ENCODE results near the gene PLEKHB2. TPM values are rescaled to one million over a fixed set of nuclear protein-coding genes. Genes with fewer than 3 reads are reported as not detected.

PLEKHB2 gene
- total and polyA plus RNA-seq, 12 donors = 16.1 to 214 (median 96.0) TPM

DNA sequence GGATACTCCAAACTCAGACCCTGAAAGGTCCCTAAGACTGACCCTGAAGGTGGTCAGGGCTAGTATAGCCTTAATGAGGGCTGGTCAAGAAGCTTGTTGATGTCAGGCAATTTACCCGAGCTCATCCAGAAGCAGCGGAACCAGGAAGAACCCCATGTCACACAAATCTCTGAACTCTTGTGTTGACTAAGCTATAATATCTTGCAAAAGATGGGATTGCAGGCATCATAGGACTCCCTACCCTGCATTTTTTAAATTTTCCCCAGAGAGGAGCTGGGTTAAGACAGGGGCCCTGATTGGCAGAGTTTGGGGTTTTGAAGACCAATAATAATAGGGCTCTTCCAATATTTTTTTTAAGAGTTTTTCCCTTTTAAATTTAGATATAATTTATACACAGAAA is 2.0 kb upstream of the PLEKHB2 start:
- WGBS, 4 donors = 79 to 94% (median 83%) methylated on average over 2 of the region's 2 CpGs

DNA sequence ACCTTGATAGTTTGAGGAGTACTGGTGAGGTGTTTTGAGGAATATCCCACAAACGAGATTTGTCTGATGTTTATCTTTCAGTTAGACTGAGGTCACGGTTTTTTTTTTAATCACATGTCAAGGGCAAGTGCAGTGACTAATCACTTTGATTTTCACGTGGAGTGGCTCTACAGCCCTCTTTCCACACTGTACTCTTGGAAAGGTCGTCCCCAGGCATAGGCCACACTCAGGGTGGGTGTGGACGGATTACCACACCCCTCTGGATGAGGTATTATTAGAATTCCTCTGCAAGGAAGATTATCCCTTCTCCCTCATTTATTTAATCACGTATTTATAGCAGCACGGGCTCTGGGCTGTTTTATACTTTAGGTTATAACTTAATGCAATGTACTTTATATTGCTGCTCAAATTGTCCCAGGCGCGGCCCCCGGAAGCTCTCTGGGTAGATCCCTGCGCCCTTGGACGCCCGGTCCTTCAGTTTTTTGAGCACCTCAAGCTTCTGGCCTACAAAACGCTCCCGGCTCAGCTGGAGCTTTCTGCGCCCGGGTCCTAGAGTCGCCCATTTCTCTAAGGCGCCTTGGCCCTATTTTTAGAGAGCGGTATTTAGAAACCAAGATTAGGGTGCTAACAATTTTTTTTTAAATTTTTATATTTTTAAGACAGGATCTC is 515 bp upstream of the PLEKHB2 start:
- Histone ChIP-seq H3K27ac (peak overlapping the region; percentile 94 to 99 (median 97)), H3K4me1 (replicated peaks in 1 of 2) (peaks cover 20 to 35% of the 10 kb centered on the region in 2 donors), H3K36me3 (replicated peaks in 1 of 2) (no peaks in the 10 kb centered on the region), H3K27me3 (no peaks in the 10 kb centered on the region), H3K4me3 (peak overlapping the region in 2 of 4 donors; percentile 79 to 99), H3K9me3 (replicated peaks in 1 of 3) (no peaks in the 10 kb centered on the region)
- peak; percentile 62 to 91 (median 84) for DNase-seq
- WGBS, 4 donors = 0 to 3% (median 1%) methylated on average over 20 of the region's 20 CpGs
- intact Hi-C loops (cut with DNase I) = no loop called here
- TF ChIP-seq POLR2A (IDR thresholded peaks at IDR 0.05) (peak in 1 of 2 donors; percentile 63), CTCF (IDR thresholded peaks at IDR 0.05) (no peak)

More for the DNA sequence above, 2.0 kb upstream of the PLEKHB2 start:
- no peak for TF ChIP-seq POLR2A (IDR thresholded peaks at IDR 0.05)
- TF ChIP-seq CTCF (IDR thresholded peaks at IDR 0.05) = no peak
- Histone ChIP-seq H3K4me3 (no peak overlapping the region), H3K4me1 (replicated peaks in 1 of 2) (peaks cover 19 to 31% of the 10 kb centered on the region in 2 donors), H3K27ac (no peak overlapping the region), H3K9me3 (replicated peaks in 1 of 3) (no peaks in the 10 kb centered on the region), H3K36me3 (replicated peaks in 1 of 2) (no peaks in the 10 kb centered on the region), H3K27me3 (no peaks in the 10 kb centered on the region)
- intact Hi-C loops (cut with DNase I) = no loop called here
- no peak for DNase-seq

DNA sequence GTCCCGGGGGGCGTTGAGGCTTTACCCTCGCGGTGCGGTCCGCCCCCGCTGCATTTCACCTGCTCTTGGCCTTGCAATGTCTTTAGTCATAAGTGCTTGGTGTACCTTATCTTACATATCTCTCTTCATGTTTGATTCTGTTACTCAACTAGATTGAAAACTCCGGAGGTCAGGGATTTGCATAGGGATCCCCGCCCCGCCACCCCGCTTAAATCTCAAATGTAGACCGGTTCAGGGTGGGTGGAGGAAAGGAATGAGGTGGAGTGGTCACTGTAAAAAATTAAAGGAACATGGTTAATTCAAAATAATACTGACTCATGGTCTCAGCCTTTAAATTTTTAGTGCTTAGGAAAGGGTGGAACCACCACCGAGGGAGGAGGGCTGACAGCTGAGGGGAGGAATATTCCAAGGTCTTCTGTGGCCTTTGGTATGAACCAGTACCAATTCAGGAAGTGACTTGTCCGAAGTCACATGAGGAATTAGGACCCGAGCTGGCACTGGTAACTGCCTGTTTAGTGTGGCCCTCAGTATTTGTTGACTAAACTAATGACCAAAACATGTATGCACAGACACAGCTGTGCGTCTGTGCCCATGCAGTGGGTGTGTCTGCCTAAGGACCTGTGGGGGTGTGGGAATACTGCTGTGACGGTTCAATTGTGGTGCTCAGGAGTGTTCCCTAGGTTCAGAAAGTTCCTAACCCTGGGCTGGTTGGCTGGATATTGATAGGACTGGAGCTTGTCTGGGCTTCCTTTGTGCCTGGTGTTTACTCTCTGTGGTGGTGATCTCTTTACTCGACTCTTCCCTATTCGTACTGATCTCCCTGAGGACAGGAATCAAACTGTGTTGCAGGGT is 1.0 kb downstream of the PLEKHB2 start:
- peak overlapping the region; percentile 46 to 99 (median 84) for H3K4me3 ChIP-seq

More for the DNA sequence above, 1.0 kb downstream of the PLEKHB2 start:
- intact Hi-C loops (cut with DNase I) = no loop called here
- no peaks in the 10 kb centered on the region for H3K36me3 ChIP-seq (replicated peaks in 1 of 2)
- TF ChIP-seq POLR2A (IDR thresholded peaks at IDR 0.05) = peak in 1 of 2 donors; percentile 67
- TF ChIP-seq CTCF (IDR thresholded peaks at IDR 0.05) = no peak
- H3K9me3 ChIP-seq (replicated peaks in 1 of 3) = no peaks in the 10 kb centered on the region
- no peaks in the 10 kb centered on the region for H3K27me3 ChIP-seq
- peak; percentile 51 to 81 (median 74) for DNase-seq
- H3K27ac ChIP-seq = peak overlapping the region; percentile 94 to 99 (median 97)
- H3K4me1 ChIP-seq (replicated peaks in 1 of 2) = peaks cover 20 to 35% of the 10 kb centered on the region in 2 donors
- WGBS, 4 donors = 0 to 2% (median 1%) methylated on average over 18 to 19 of the region's 19 CpGs

Data from adrenal gland (tissue), 12 donors.